Caco-2 (cell line): Measurements from ENCODE around the gene HSD17B8. TPM values are rescaled to one million over a fixed set of nuclear protein-coding genes. Genes with fewer than 3 reads are reported as not detected.

ENCODE experiments used
- BruUV-seq: library from RNA; stranded (reverse); fragments of 400-500 nt; replicated peaks from 2 replicates; lab custom pipeline; 2021; lab: Mats Ljungman, UMichigan
- CTCF ChIA-PET: fragments of 300-600 bp; sonication (Branson Sonifier 250); formaldehyde crosslinking; loops from one replicate; lab custom pipeline; 2022; ENCODE audit warnings: antibody characterized with exemption; lab: Charles Lee
- POLR2A ChIA-PET: fragments of 300-600 bp; sonication (Branson Sonifier 250); formaldehyde crosslinking; loops from one replicate; lab custom pipeline; 2022; ENCODE audit warnings: antibody characterized with exemption; lab: Charles Lee
- DNase-seq, 2 experiments: peaks; one replicate each; pipeline versions ENCODE4 v3.0.0 to v3.0.0-alpha.2; 2020 to 2022
- H3K27me3 ChIP-seq: replicated peaks from 2 replicates; pipeline ENCODE4 v1.6.0; 2011; ENCODE audit warnings: low read length; ENCODE audit not compliant: control insufficient read depth, insufficient read depth
- H3K36me3 ChIP-seq: 2 replicates; pipeline ENCODE4 v1.5.1; 2011; ENCODE audit warnings: low read length; ENCODE audit not compliant: control insufficient read depth, insufficient read depth
- H3K4me1 ChIP-seq: fragments of 250-450 bp; sonication (Bioruptor Pico); 2 replicates; pipeline ENCODE4 v1.5.1; 2020; ENCODE audit warnings: mild to moderate bottlenecking
- H3K4me3 ChIP-seq: 2 replicates; pipeline ENCODE4 v1.5.1; 2011; ENCODE audit warnings: low read depth, mild to moderate bottlenecking, control low read depth, low read length
- H3K9me3 ChIP-seq: fragments of 250-450 bp; sonication (Bioruptor Pico); 2 replicates; pipeline ENCODE4 v1.5.1; 2020; ENCODE audit warnings: mild to moderate bottlenecking, moderate library complexity
- H3K27ac Mint-ChIP-seq: one replicate; pipeline ENCODE4 v1.8.0; 2022; ENCODE audit warnings: mixed read lengths; ENCODE audit not compliant: unreplicated experiment
- H3K27me3 Mint-ChIP-seq: one replicate; pipeline ENCODE4 v1.8.0; 2022; ENCODE audit warnings: mixed read lengths; ENCODE audit not compliant: insufficient read depth, unreplicated experiment
- H3K36me3 Mint-ChIP-seq: one replicate; pipeline ENCODE4 v1.8.0; 2022; ENCODE audit warnings: mild to moderate bottlenecking, mixed read lengths; ENCODE audit not compliant: insufficient read depth, unreplicated experiment
- H3K4me1 Mint-ChIP-seq: one replicate; pipeline ENCODE4 v1.8.0; 2022; ENCODE audit warnings: low read depth, mixed read lengths; ENCODE audit not compliant: unreplicated experiment
- H3K4me3 Mint-ChIP-seq: one replicate; pipeline ENCODE4 v1.8.0; 2022; ENCODE audit warnings: mild to moderate bottlenecking, moderate library complexity, mixed read lengths; ENCODE audit not compliant: unreplicated experiment
- H3K9me3 Mint-ChIP-seq: one replicate; pipeline ENCODE4 v1.8.0; 2022; ENCODE audit warnings: mixed read lengths; ENCODE audit not compliant: unreplicated experiment
- intact Hi-C: fragments of 100-400 bp; cut with micrococcal nuclease; formaldehyde crosslinking; loops from one replicate; pipeline ENCODE4 v1.10.0; 2022; ENCODE audit not compliant: unreplicated experiment
- microRNA-seq: library from miRNA; unstranded; fragments of <30 nt; microRNA quantifications from one replicate; pipeline ENCODE4 v1.2.0, GENCODE V29; 2022
- total RNA-seq: library from RNA; stranded (reverse); gene quantifications from 2 replicates; pipeline ENCODE4 v1.2.3, GENCODE V29; 2022
- TF ChIP-seq, protein P1 (sequence below), 2 experiments: fragments of 200-600 bp in 1 of 2; IDR thresholded peaks; 1 replicate in 1 of 2; 2 replicates in 1 of 2; pipeline versions ENCODE4 v1.5.1 to v1.8.0; 2011 to 2022; ENCODE audit warnings: antibody characterized with exemption in 1 of 2, control low read depth in 1 of 2, inconsistent platforms in 1 of 2, low read depth in 1 of 2, low read length in 1 of 2, mild to moderate bottlenecking in 1 of 2, moderate library complexity in 1 of 2; ENCODE audit not compliant: insufficient read depth in 1 of 2, severe bottlenecking in 1 of 2, unreplicated experiment in 1 of 2

HSD17B8 gene
- total RNA-seq, 1 experiment from 2014 or later, result 10.0 TPM

DNA sequence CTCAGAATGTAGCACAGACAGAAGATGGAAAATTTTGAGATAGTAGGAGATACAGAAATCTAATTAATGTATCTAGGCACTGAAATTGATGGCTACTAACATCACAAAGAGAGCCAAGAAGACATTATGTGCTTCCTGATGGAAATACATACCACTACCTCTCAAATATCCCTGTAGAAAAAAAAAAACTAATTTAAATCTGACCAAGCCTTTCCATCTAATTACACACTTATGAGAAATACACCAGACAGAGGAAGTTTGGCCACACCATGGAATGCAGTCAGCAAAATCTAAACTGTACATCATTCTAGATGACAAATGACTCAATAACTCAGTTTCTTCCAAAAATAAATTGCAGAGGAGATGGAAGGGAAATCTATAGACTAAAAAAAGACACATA is 48.3 kb downstream of the HSD17B8 start:
- intact Hi-C loops, result no loop called here
- Mint-ChIP-seq H3K9me3 (no peaks in the 10 kb centered on the region), H3K27me3 (no peaks in the 10 kb centered on the region), H3K27ac (no peak overlapping the region), H3K36me3 (peaks cover 37% of the 10 kb centered on the region), H3K4me1 (peaks cover 10% of the 10 kb centered on the region), H3K4me3 (no peak overlapping the region)
- H3K27me3 ChIP-seq, result no peaks in the 10 kb centered on the region
- TF ChIP-seq, protein P1, sequence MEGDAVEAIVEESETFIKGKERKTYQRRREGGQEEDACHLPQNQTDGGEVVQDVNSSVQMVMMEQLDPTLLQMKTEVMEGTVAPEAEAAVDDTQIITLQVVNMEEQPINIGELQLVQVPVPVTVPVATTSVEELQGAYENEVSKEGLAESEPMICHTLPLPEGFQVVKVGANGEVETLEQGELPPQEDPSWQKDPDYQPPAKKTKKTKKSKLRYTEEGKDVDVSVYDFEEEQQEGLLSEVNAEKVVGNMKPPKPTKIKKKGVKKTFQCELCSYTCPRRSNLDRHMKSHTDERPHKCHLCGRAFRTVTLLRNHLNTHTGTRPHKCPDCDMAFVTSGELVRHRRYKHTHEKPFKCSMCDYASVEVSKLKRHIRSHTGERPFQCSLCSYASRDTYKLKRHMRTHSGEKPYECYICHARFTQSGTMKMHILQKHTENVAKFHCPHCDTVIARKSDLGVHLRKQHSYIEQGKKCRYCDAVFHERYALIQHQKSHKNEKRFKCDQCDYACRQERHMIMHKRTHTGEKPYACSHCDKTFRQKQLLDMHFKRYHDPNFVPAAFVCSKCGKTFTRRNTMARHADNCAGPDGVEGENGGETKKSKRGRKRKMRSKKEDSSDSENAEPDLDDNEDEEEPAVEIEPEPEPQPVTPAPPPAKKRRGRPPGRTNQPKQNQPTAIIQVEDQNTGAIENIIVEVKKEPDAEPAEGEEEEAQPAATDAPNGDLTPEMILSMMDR (IDR thresholded peaks at IDR 0.05; ENCODE audit: insufficient read depth in 1 of 2, low read depth in 1 of 2, low read length in 1 of 2, severe bottlenecking in 1 of 2, unreplicated experiment in 1 of 2), result no peak
- no peak overlapping the region for H3K4me3 ChIP-seq
- POLR2A ChIA-PET, result no interaction called here
- CTCF ChIA-PET, result no interaction called here
- no peak for DNase-seq
- no peaks in the 10 kb centered on the region for H3K9me3 ChIP-seq
- peaks cover 5% of the 10 kb centered on the region; the same call in 1 of the 2 replicates for H3K4me1 ChIP-seq
- BruUV-seq, result no TSS peak
- H3K36me3 ChIP-seq, result no peaks in the 10 kb centered on the region

DNA sequence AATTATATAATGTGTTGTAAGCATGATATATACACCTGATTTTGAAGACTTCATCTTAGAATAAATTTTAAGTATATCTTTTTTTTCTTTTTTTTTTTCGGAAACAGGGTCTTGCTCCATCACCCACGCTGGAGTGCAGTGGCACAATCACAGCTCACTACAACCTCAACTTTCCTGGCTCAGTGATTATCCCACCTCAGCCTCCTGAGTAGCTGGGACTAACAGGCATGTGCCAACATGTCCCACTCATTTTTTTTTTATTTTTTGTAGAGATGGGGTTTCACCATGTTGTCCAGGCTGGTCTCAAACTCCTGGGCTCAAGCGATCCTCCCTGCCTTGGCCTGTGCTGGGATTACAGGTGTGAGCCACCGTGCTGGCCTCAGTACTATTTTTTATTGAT is 50.1 kb downstream of the HSD17B8 start:
- intact Hi-C loops, result no loop called here
- H3K36me3 ChIP-seq, result no peaks in the 10 kb centered on the region; the same call in 1 of the 2 replicates
- H3K4me1 Mint-ChIP-seq, result peaks cover 10% of the 10 kb centered on the region
- no peaks in the 10 kb centered on the region for H3K27me3 Mint-ChIP-seq
- peaks cover 15% of the 10 kb centered on the region for H3K4me1 ChIP-seq
- H3K36me3 Mint-ChIP-seq, result peaks cover 27% of the 10 kb centered on the region
- no peak for DNase-seq
- no TSS peak for BruUV-seq
- H3K27me3 ChIP-seq, result no peaks in the 10 kb centered on the region
- POLR2A ChIA-PET, result no interaction called here
- H3K9me3 Mint-ChIP-seq, result no peaks in the 10 kb centered on the region
- no peaks in the 10 kb centered on the region for H3K9me3 ChIP-seq
- no peak overlapping the region for H3K4me3 Mint-ChIP-seq
- no peak overlapping the region for H3K4me3 ChIP-seq
- TF ChIP-seq, protein P1 (IDR thresholded peaks at IDR 0.05; ENCODE audit: insufficient read depth in 1 of 2, low read depth in 1 of 2, low read length in 1 of 2, severe bottlenecking in 1 of 2, unreplicated experiment in 1 of 2), result no peak
- H3K27ac Mint-ChIP-seq, result no peak overlapping the region
- CTCF ChIA-PET, result interaction anchor here (0.5 kb wide), 1 partner anchor 83 kb away, joined by 3 read pairs; no protein-coding TSS in a partner anchor

Small RNA genes lying within 50 kb of the gene (microRNA-seq; reads per million reads assigned to microRNA genes)
- gene MIR219A1, result 4.3 reads per million, percentile 29 among the genes with 10 or more reads in this experiment

Other genes with a start within 250 kb of the HSD17B8 start
- 199 and 200 TPM in 2 replicates for gene BRD2, start 236.1 kb upstream of the HSD17B8 start, total RNA-seq
- not detected in 2 replicates for gene HLA-DOA, start 195.1 kb upstream of the HSD17B8 start, total RNA-seq
- gene HLA-DPA1, start 131.0 kb upstream of the HSD17B8 start, total RNA-seq, result not detected in 2 replicates
- not detected in 2 replicates for gene HLA-DPB1, start 128.7 kb upstream of the HSD17B8 start, total RNA-seq
- gene COL11A2, start 12.2 kb upstream of the HSD17B8 start, total RNA-seq, result 1.3 and 1.5 TPM in 2 replicates
- 29.5 and 30.4 TPM in 2 replicates for gene RXRB, start 4.0 kb upstream of the HSD17B8 start, total RNA-seq
- gene SLC39A7, start 3.8 kb upstream of the HSD17B8 start, total RNA-seq, result 140 and 141 TPM in 2 replicates
- 31.3 and 32.0 TPM in 2 replicates for gene RING1, start 3.8 kb downstream of the HSD17B8 start, total RNA-seq
- 55.1 and 55.6 TPM in 2 replicates for gene VPS52, start 67.2 kb downstream of the HSD17B8 start, total RNA-seq
- 2,340 and 2,366 TPM in 2 replicates for gene RPS18, start 67.4 kb downstream of the HSD17B8 start, total RNA-seq
- gene B3GALT4, start 72.5 kb downstream of the HSD17B8 start, total RNA-seq, result 0.34 and 0.67 TPM in 2 replicates
- gene WDR46, start 84.6 kb downstream of the HSD17B8 start, total RNA-seq, result 58.2 and 62.2 TPM in 2 replicates
- 65.9 and 81.8 TPM in 2 replicates for gene PFDN6, start 84.9 kb downstream of the HSD17B8 start, total RNA-seq
- 70.7 and 71.3 TPM in 2 replicates for gene RGL2, start 94.3 kb downstream of the HSD17B8 start, total RNA-seq
- 36.7 and 43.9 TPM in 2 replicates for gene TAPBP, start 109.4 kb downstream of the HSD17B8 start, total RNA-seq
- gene ZBTB22, start 113.1 kb downstream of the HSD17B8 start, total RNA-seq, result 11.5 and 12.6 TPM in 2 replicates
- 46.1 and 48.2 TPM in 2 replicates for gene DAXX, start 118.3 kb downstream of the HSD17B8 start, total RNA-seq
- 65.3 and 65.4 TPM in 2 replicates for gene KIFC1, start 187.2 kb downstream of the HSD17B8 start, total RNA-seq
- gene PHF1, start 206.4 kb downstream of the HSD17B8 start, total RNA-seq, result 23.6 and 26.4 TPM in 2 replicates
- gene CUTA, start 213.5 kb downstream of the HSD17B8 start, total RNA-seq, result 166 and 177 TPM in 2 replicates
- 17.1 and 18.3 TPM in 2 replicates for gene SYNGAP1, start 215.4 kb downstream of the HSD17B8 start, total RNA-seq
- gene ZBTB9, start 249.9 kb downstream of the HSD17B8 start, total RNA-seq, result 11.4 and 12.5 TPM in 2 replicates